Transverse colon (tissue), 4 donors: ENCODE results near the gene ZXDB. TPM values are rescaled to one million over a fixed set of nuclear protein-coding genes. Genes with fewer than 3 reads are reported as not detected.
"Not testable (repeated sequence)": the region's sequence is repeated elsewhere in the genome, so short reads cannot be mapped to it uniquely, and the experiment has no call there.

ENCODE experiments used
- DNase-seq: peaks from one replicate; pipeline ENCODE4 v3.0.0-alpha.2; 2019
- H3K27ac ChIP-seq, 4 donors: fragments of 200-600 bp; sonication (generic); 2 replicates each; pipeline ENCODE4 v1.5.1; 2016 to 2018; ENCODE audit warnings: inconsistent platforms in 4 of 4
- H3K27me3 ChIP-seq: fragments of 200-600 bp; sonication (generic); 2 replicates; pipeline ENCODE4 v1.5.1; 2017; ENCODE audit warnings: inconsistent platforms
- H3K36me3 ChIP-seq, 4 donors: fragments of 200-600 bp; sonication (generic); 2 replicates each; pipeline ENCODE4 v1.5.1; 2017 to 2019; ENCODE audit warnings: inconsistent platforms in 4 of 4
- H3K4me1 ChIP-seq, 4 donors: fragments of 200-600 bp; sonication (generic); 2 replicates each; pipeline ENCODE4 v1.5.1; 2017 to 2020; ENCODE audit warnings: inconsistent platforms in 4 of 4
- H3K4me3 ChIP-seq, 4 donors: fragments of 200-600 bp; sonication (generic); 1 replicate in 1 of 4; 2 replicates in 3 of 4; pipeline versions ENCODE4 v1.5.1 to v1.6.1; 2017 to 2019; ENCODE audit warnings: inconsistent platforms in 4 of 4
- H3K9me3 ChIP-seq, 2 donors: fragments of 200-600 bp; sonication (generic); 2 replicates each; pipeline ENCODE4 v1.5.1; 2017 to 2019; ENCODE audit warnings: inconsistent platforms in 2 of 2
- CTCF ChIP-seq, 5 experiments: fragments of 200-600 bp in 3 of 5; fragments of 450-650 bp in 2 of 5; sonication (generic) in 3 of 5; IDR thresholded peaks; 1 replicate in 2 of 5; 2 replicates in 3 of 5; pipeline ENCODE4 v1.5.1; 2016 to 2017; ENCODE audit warnings: antibody characterized with exemption in 5 of 5, inconsistent platforms in 3 of 5, mild to moderate bottlenecking in 2 of 5, moderate library complexity in 1 of 5
- EP300 ChIP-seq: sonication (generic); formaldehyde crosslinking; IDR thresholded peaks from one replicate; pipeline ENCODE4 v1.6.1; 2017; ENCODE audit warnings: antibody characterized with exemption, low read depth
- POLR2A ChIP-seq: fragments of 450-650 bp; IDR thresholded peaks from one replicate; pipeline ENCODE4 v1.6.1; 2016; ENCODE audit warnings: antibody characterized with exemption, mild to moderate bottlenecking, moderate library complexity
- POLR2AphosphoS5 ChIP-seq, 3 donors: sonication (generic); formaldehyde crosslinking; IDR thresholded peaks; one replicate each; pipeline ENCODE4 v1.6.1; 2016; ENCODE audit warnings: antibody characterized with exemption in 3 of 3
- WGBS, 2 donors: methylation state at CpG; one replicate each; pipeline ENCODE4 v1.1.5; 2018; ENCODE audit warnings: low coverage in 1 of 2; 5-methylcytosine and 5-hydroxymethylcytosine counted together
- in situ Hi-C, 4 donors: fragments of 200-750 bp; cut with MboI; loops; one replicate each; pipeline versions ENCODE4 v1.15.0 to v1.15.1; 2017; ENCODE audit warnings: low sequenced_read_pairs in 3 of 4, low pct_ligation_motif_present in 1 of 4, low pct_unique_long_range_greater_than_20kb in 1 of 4
- intact Hi-C: fragments of 100-400 bp; cut with DNase I; formaldehyde crosslinking; loops from one replicate; pipeline ENCODE4 v1.15.1; 2023; ENCODE audit warnings: low total_unique reads
- total RNA-seq, 4 donors: library from RNA; depleted of rRNA; stranded (reverse); fragments of >200 nt; gene quantifications; one replicate each; pipeline ENCODE4 v1.1.0, GENCODE V29; 2016

Gene ZXDB
- total RNA-seq, 4 donors from 2014 or later = 4.6 to 12.2 (median 9.1) TPM

- in situ Hi-C loops = loop anchor here (25.0 kb wide), 1 partner anchor 320 kb away; the partner anchor contains the start of gene ZXDA (in 4 of the 4)
- H3K27me3 ChIP-seq, H3K9me3 ChIP-seq, H3K36me3 ChIP-seq, intact Hi-C loops: not testable (repeated sequence)
- peak; percentile 28 for DNase-seq
- Histone ChIP-seq H3K4me3 (peak overlapping the region; percentile 37 to 71 (median 54)), H3K4me1 (peaks cover 0 to 29% (median 7%) of the 10 kb centered on the region in 4 donors), H3K27ac (peak overlapping the region; percentile 93 to 97 (median 95))
- 61% methylated on average over 48 of the region's 84 CpGs; no CpG with 5 or more reads in 1 of the 2 donors for WGBS, 2 donors
- peak; percentile 12 for TF ChIP-seq POLR2A
These were observed 516 bp downstream of the ZXDB start for GRCh38 chrX:57592160-57592893.

- in situ Hi-C loops = loop anchor here (25.0 kb wide), 1 partner anchor 319 kb away; the partner anchor contains the start of gene ZXDA (in 4 of the 4)
- peak; percentile 44 for DNase-seq
- H3K4me1 ChIP-seq = peaks cover 0 to 29% (median 7%) of the 10 kb centered on the region in 4 donors
- H3K4me3 ChIP-seq = peak overlapping the region; percentile 36 to 71 (median 54)
- 47% methylated on average over 12 of the region's 15 CpGs; no CpG with 5 or more reads in 1 of the 2 donors for WGBS, 2 donors
- H3K27me3 ChIP-seq, H3K36me3 ChIP-seq, intact Hi-C loops, H3K9me3 ChIP-seq: not testable (repeated sequence)
- TF ChIP-seq CTCF (IDR thresholded peaks at IDR 0.05) = peak in 3 of 5 experiments; percentile 2 to 26 (median 18)
- H3K27ac ChIP-seq = peak overlapping the region; percentile 93 to 97 (median 95)
These were observed 1.0 kb downstream of the ZXDB start for GRCh38 chrX:57592894-57593215.

- peak overlapping the region in 2 of 4 donors; percentile 20 to 49 for H3K27ac ChIP-seq
- no peak for DNase-seq
These were observed 3.6 kb downstream of the ZXDB start for GRCh38 chrX:57595381-57595811.

GRCh38 chrX:57596109-57596508, 4.3 kb downstream of the ZXDB start:
- intact Hi-C loops = no loop called here
- Histone ChIP-seq H3K36me3 (no peaks in the 10 kb centered on the region), H3K9me3 (no peaks in the 10 kb centered on the region), H3K4me1 (peaks cover 0 to 24% (median 4%) of the 10 kb centered on the region in 4 donors), H3K4me3 (peak overlapping the region in 1 of 4 donors; percentile 2), H3K27me3 (no peaks in the 10 kb centered on the region), H3K27ac (peak overlapping the region; percentile 20 to 47 (median 36))
- 59% methylated on average over 3 of the region's 3 CpGs; no CpG with 5 or more reads in 1 of the 2 donors for WGBS, 2 donors
- TF ChIP-seq POLR2AphosphoS5 (IDR thresholded peaks at IDR 0.05) (no peak), CTCF (IDR thresholded peaks at IDR 0.05) (no peak)
- DNase-seq = no peak
- in situ Hi-C loops = loop anchor here (25.0 kb wide), 1 partner anchor 316 kb away; the partner anchor contains the start of gene ZXDA (in 4 of the 4)

More at GRCh38 chrX:57595381-57595811, 3.6 kb downstream of the ZXDB start:
- TF ChIP-seq POLR2A (no peak), POLR2AphosphoS5 (IDR thresholded peaks at IDR 0.05) (peak in 2 of 3 donors; percentile 27 to 54)
- no peaks in the 10 kb centered on the region for H3K9me3 ChIP-seq
- H3K27me3 ChIP-seq = no peaks in the 10 kb centered on the region
- in situ Hi-C loops = loop anchor here (25.0 kb wide), 1 partner anchor 317 kb away; the partner anchor contains the start of gene ZXDA (in 4 of the 4)
- H3K4me3 ChIP-seq = peak overlapping the region in 1 of 4 donors; percentile 2
- 75% methylated on average over 1 of the region's 1 CpG; no CpG with 5 or more reads in 1 of the 2 donors for WGBS, 2 donors
- intact Hi-C loops = no loop called here
- no peaks in the 10 kb centered on the region for H3K36me3 ChIP-seq
- peaks cover 0 to 29% (median 7%) of the 10 kb centered on the region in 4 donors for H3K4me1 ChIP-seq

- H3K36me3 ChIP-seq = no peaks in the 10 kb centered on the region
- TF ChIP-seq POLR2A = no peak
- TF ChIP-seq POLR2AphosphoS5 (IDR thresholded peaks at IDR 0.05) = no peak
- TF ChIP-seq EP300 = no peak
- TF ChIP-seq CTCF (IDR thresholded peaks at IDR 0.05) = no peak
- no peak for DNase-seq
- WGBS, 2 donors = 32 to 60% methylated on average over 1 of the region's 1 CpG
- no peaks in the 10 kb centered on the region for H3K27me3 ChIP-seq
- peak overlapping the region in 1 of 4 donors; percentile 47 for H3K27ac ChIP-seq
- H3K4me3 ChIP-seq = no peak overlapping the region
- no peaks in the 10 kb centered on the region for H3K9me3 ChIP-seq
- H3K4me1 ChIP-seq = peaks cover 0 to 22% (median 3%) of the 10 kb centered on the region in 4 donors
- in situ Hi-C loops = loop anchor here (25.0 kb wide), 1 partner anchor 316 kb away; the partner anchor contains the start of gene ZXDA (in 4 of the 4)
- intact Hi-C loops = no loop called here
These were observed 4.7 kb downstream of the ZXDB start for GRCh38 chrX:57596516-57596915.
